HepG2 (cell line): ENCODE data around the gene RPP25L.

ENCODE experiments used
- CTCF ChIP-seq: sonication (generic); formaldehyde crosslinking; IDR thresholded peaks from 2 replicates; pipeline ENCODE4 v1.5.0; 2020; ENCODE audit warnings: mild to moderate bottlenecking, missing genetic modification reagents, moderate library complexity
- EP300 ChIP-seq, 3 experiments: sonication (generic) in 1 of 3; formaldehyde crosslinking in 1 of 3; IDR thresholded peaks; 2 replicates each; pipeline versions ENCODE4 v1.5.1 to v1.6.1; 2011 to 2020; ENCODE audit warnings: low read depth in 2 of 3, low read length in 2 of 3, borderline replicate concordance in 1 of 3, improper control_type of control experiment in 1 of 3, mild to moderate bottlenecking in 1 of 3, missing genetic modification reagents in 1 of 3, moderate library complexity in 1 of 3
- EZH2 ChIP-seq: conservative IDR thresholded peaks from 2 replicates; pipeline ENCODE4 v1.6.1; 2012; ENCODE audit warnings: mild to moderate bottlenecking, low read depth, low read length, moderate library complexity
- FOXA1 ChIP-seq, 2 experiments: fragments of 450-650 bp in 1 of 2; sonication (generic) in 1 of 2; formaldehyde crosslinking in 1 of 2; IDR thresholded peaks; 2 replicates each; pipeline versions ENCODE4 v1.4.0 to v1.6.1; 2016 to 2020; ENCODE audit warnings: missing genetic modification reagents in 1 of 2
- FOXK2 ChIP-seq: fragments of 450-650 bp; IDR thresholded peaks from 2 replicates; pipeline ENCODE4 v1.6.1; 2016
- LRRFIP1 ChIP-seq: sonication (generic); formaldehyde crosslinking; conservative IDR thresholded peaks from 2 replicates; pipeline ENCODE4 v1.4.0; 2020; ENCODE audit warnings: missing genetic modification reagents
- SRF ChIP-seq: IDR thresholded peaks from 2 replicates; pipeline ENCODE4 v1.6.1; 2011; ENCODE audit warnings: mild to moderate bottlenecking, low read depth, low read length, moderate library complexity
- TRIM24 ChIP-seq: sonication (generic); formaldehyde crosslinking; IDR thresholded peaks from 2 replicates; pipeline ENCODE4 v1.8.0; 2022; ENCODE audit warnings: mild to moderate bottlenecking, missing genetic modification reagents
- ZBTB2 ChIP-seq: sonication (generic); formaldehyde crosslinking; IDR thresholded peaks from 2 replicates; pipeline ENCODE4 v1.8.0; 2022; ENCODE audit warnings: low read depth, missing genetic modification reagents
- ZNF232 ChIP-seq: sonication (generic); formaldehyde crosslinking; IDR thresholded peaks from 2 replicates; pipeline ENCODE4 v1.4.0; 2020; ENCODE audit warnings: missing genetic modification reagents, borderline replicate concordance
- ZNF564 ChIP-seq: sonication (generic); formaldehyde crosslinking; IDR thresholded peaks from 2 replicates; pipeline ENCODE4 v1.8.1; 2023; ENCODE audit warnings: mild to moderate bottlenecking, missing genetic modification reagents

GRCh38 chr9:34651876-34652601 lies 40.1 kb upstream of the RPP25L start, which contains the start of gene IL11RA:
- peak; percentile 62 for TF ChIP-seq CTCF (CRISPR knock-in tag)
- no peak for TF ChIP-seq LRRFIP1 (CRISPR knock-in tag)
- TF ChIP-seq ZBTB2 (CRISPR knock-in tag): peak; percentile 61; the same call in 1 of the 2 replicates
- TF ChIP-seq ZNF232 (CRISPR knock-in tag): no peak
- TF ChIP-seq TRIM24 (CRISPR knock-in tag): no peak
- TF ChIP-seq FOXA1 (IDR thresholded peaks at IDR 0.05): no peak
- 0 out of 2 replicates have a peak, but pooled peaks have one; percentile 5 for TF ChIP-seq FOXA1 (CRISPR knock-in tag; IDR thresholded peaks at IDR 0.05)
- 0 out of 2 replicates have a peak, but pooled peaks have one; percentile 24 for TF ChIP-seq SRF
- peak in 1 of 2 experiments; percentile 48; a peak in 1 of 4 replicates for TF ChIP-seq EP300 (IDR thresholded peaks at IDR 0.05; ENCODE audit: low read depth in 2 of 2, low read length in 2 of 2)
- no peak for TF ChIP-seq EP300 (CRISPR knock-in tag; IDR thresholded peaks at IDR 0.05; ENCODE audit: borderline replicate concordance)
- no peak for TF ChIP-seq ZNF564 (CRISPR knock-in tag)
- no peak for TF ChIP-seq EZH2
- TF ChIP-seq FOXK2: 0 out of 2 replicates have a peak, but pooled peaks have one; percentile 11
